NCI-H2196 treated with DMSO at 0.1 percent for 48 hours (cell line): ENCODE results near the gene DENND1A.

Source experiments
- DNase-seq: peaks from one replicate; lab custom pipeline; 2025; ENCODE audit not compliant: unreplicated experiment; lab: John Stamatoyannopoulos, UW

Gene DENND1A

GRCh38 chr9:123517512-123517911 is 412.4 kb downstream of the DENND1A start:
- no peak for DNase-seq

DNA sequence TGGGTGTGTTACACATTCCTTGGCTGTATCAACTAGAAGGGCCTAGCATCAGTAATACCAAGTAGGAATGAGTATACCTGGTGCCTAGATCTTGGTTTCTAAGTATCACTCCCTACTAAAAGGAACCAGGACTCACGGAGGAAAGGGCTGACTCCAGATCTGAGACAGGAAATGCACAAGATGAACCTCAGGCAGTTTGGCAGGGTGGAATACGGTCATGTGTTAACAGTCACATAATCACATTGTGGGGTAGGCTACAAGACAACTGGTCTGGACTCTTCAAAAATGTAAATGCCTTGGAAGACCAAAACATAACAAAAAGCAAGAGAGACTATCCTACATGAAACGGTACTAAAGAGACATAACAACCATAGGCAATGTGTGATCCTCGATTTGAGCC is 415.2 kb downstream of the DENND1A start:
- DNase-seq = no peak

- DNase-seq = no peak
These were observed 416.4 kb downstream of the DENND1A start for GRCh38 chr9:123513554-123513953.

GRCh38 chr9:123511326-123512277 is 418.3 kb downstream of the DENND1A start:
- DNase-seq = no peak

- DNase-seq = no peak
These were observed 420.3 kb downstream of the DENND1A start for GRCh38 chr9:123509646-123510045.

DNA sequence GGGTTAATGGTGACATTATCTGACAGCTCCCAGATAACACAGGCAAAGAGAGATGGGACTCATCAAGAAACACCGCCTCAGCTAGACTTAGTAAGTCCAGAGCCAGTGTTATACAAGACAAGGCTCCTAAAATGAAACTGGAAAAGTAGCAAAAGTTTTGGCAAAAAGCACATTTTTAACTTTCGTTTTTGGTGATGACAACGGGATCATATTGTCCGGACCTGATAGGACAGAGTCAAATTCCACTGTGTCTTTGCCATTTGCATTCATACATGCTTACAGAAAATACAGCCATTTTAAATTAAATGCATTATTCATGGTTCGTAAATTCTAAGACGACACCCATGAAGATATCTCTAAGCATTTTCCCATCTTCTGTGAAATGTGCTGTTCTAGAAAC is 421.9 kb downstream of the DENND1A start:
- DNase-seq = no peak

DNA sequence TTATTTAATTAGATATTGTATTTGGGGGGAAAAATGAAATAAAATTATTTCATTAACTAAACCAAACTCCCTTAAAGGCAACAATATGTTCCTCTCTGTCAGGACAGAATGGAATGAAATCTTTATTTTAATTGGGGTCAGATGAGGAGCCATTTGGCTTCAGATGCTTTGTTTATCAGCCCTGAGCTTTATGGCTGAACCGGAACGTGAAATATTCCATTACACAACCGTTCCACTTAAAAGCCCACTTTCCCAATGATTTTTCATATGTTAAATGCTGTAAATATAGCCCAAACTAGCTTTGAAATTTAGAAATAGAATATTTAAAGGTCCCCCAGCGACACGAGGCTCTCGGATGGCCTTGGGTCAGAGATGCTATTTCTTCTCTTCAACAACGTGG is 424.4 kb downstream of the DENND1A start:
- DNase-seq = no peak

GRCh38 chr9:123500336-123500735 is 429.6 kb downstream of the DENND1A start:
- DNase-seq = no peak

DNA sequence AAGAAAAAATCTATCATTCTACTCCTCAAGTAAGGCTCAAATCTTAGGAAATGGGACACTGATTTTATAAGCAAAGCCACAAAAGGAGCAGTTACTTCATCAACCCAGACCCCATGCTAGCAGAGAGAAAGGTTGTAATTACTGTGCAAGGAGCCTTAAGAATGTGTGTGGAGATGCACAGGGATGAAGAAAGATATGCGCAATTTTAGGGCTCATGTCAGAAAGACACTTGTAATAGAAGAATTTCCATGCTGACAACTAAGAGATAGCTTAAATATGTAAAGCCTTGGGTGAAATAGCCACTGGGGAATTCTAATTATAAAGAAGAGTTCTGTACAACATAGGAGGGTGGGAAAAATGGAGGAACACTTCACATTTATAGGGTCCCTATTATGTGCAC is 432.1 kb downstream of the DENND1A start:
- no peak for DNase-seq

GRCh38 chr9:123495731-123496130 is 434.2 kb downstream of the DENND1A start:
- DNase-seq = no peak

GRCh38 chr9:123493627-123494026 is 436.3 kb downstream of the DENND1A start:
- no peak for DNase-seq

- DNase-seq = no peak
These were observed 439.2 kb downstream of the DENND1A start for GRCh38 chr9:123490688-123491087.

GRCh38 chr9:123488722-123489321 is 441.1 kb downstream of the DENND1A start:
- DNase-seq = no peak

- DNase-seq = no peak
These were observed 441.9 kb downstream of the DENND1A start for GRCh38 chr9:123487944-123488548.

GRCh38 chr9:123486431-123486830 is 443.5 kb downstream of the DENND1A start:
- no peak for DNase-seq

DNA sequence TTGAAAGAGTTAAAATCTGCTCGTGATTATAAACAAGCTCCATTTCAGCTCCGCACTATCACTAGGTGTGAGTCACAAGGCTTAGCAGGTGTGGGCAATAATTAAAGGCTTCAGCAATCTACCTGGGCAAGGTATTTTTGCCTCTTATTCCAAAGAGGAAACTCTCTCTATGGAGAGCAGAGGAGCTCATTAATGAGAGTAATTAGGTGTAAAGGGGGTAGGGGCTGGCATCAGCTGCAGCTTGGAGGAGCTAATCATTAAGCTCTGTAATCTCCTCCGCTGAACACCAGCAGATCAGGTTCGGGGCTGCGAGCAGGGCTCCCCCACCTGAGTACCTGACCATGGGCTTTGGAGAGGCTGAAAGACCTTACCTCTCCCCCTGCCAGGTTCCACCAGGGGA is 444.7 kb downstream of the DENND1A start:
- DNase-seq = no peak

- DNase-seq = no peak
These were observed 445.8 kb downstream of the DENND1A start for GRCh38 chr9:123484130-123484529.

DNA sequence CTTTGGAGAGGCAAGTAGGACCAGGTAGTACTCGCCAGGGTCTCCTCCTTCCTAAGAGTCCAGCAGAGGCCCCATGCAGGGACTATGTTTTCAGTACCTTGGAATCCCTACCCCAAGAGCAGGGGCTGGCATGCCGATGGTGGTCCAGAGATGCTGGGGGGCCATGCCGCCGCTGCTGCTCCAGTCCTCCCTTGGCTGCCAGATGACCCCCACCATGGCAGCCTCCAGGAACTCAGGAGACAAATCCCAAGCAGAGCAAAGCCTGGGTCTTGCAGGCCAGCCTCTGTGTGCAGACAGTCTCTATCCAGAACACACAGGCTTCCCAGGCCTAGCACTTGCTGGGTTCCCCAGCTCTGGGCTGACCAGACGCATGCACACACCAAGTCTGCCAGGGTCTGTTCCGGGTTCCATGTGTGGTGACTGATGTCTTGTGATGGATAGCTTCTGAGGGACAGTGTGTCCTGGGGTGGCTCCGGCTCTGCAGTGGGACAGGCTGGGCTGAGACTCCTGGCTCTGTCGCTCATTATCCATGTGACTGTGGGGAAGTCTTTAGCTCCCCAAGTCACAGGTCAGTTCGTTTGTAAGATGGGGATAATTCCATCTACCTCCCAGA is 446.6 kb downstream of the DENND1A start:
- DNase-seq = no peak

- no peak for DNase-seq
These were observed 447.5 kb downstream of the DENND1A start for GRCh38 chr9:123482295-123482968.

DNA sequence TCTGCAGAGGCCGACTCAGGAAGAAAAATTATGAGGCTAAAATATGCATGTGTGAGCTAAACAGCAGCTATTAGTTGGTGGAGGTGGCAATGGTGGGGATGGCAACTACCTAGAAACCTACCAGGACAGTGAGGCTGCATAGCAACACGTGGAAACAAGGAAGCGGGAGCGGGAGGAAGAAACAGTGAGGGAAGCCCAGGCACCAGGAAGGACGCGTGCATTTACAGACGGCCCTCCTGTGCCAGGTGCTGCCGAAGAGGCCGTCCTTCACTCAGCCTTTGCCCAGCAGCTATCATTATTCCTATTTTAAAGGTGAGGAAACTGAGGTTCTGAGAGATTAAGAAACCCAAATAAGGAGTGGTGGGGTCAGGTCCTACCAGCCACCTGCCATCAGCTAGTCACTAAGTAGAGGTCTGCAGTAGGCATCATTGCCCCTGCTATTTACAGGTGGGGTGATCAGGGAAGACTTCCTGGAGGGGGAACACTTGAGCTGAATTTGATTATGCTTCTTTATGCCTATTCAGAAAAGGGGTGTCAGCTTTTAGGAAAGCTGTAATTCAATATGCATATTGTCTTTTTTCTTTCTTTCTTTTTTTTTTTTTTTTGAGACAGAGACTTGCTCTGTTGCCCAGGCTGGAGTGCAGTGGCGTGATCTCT is 448.6 kb downstream of the DENND1A start:
- DNase-seq = no peak

- no peak for DNase-seq
These were observed 449.1 kb downstream of the DENND1A start for GRCh38 chr9:123480791-123481190.
